Activated CD4-positive, alpha-beta T cell treated with anti-CD3 and anti-CD28 coated beads, Interleukin-2, amount 50 U/mL, for 48 hours (primary cell): ENCODE data around the gene NARS2.
A peak's percentile ranks its signal among the peaks of the same experiment; 100 is the strongest.
"Not testable (repeated sequence)": the region's sequence is repeated elsewhere in the genome, so short reads cannot be mapped to it uniquely, and the experiment has no call there.

Experiments
- DNase-seq, 2 experiments: peaks; one replicate each; pipeline ENCODE4 v3.0.0-alpha.2; 2020

Gene NARS2

DNA sequence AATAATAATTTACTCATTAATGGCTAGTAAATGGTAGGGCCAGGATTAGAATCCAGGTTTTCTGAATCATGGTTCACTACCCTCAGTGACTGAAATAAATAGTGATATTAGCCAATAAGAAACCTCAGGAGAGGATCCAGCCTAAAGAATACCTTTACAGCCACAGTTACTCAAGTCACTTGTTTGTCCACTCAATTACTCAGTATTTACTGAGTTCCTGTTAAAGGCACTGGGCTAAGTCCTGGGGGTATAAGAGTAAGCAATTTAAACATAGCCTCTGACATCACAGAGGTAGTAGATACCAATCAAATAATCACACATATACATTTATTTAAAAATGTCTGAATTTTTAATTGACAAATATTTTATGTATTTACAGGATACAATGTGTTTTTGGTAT is 100.2 kb downstream of the NARS2 start:
- no peak for DNase-seq

DNA sequence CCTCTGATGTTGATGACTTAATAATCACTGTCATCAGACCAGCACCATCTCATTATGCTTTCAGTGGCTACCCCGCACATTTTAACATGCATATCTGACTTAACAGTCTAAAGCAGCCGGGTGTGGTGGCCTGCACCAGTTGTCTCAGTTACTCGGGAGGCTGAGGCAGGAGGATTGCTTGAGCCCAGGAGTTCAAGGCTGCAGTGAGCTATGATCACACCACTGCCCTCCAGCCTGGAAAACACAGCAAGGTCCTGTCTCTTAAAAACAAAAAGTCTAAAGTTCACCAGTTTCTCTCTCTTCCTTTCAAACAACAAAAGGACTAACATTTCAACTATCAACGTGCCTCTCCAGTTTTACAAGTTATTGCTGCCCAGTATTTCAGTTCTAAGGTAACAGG is 101.8 kb downstream of the NARS2 start:
- DNase-seq: no peak

DNA sequence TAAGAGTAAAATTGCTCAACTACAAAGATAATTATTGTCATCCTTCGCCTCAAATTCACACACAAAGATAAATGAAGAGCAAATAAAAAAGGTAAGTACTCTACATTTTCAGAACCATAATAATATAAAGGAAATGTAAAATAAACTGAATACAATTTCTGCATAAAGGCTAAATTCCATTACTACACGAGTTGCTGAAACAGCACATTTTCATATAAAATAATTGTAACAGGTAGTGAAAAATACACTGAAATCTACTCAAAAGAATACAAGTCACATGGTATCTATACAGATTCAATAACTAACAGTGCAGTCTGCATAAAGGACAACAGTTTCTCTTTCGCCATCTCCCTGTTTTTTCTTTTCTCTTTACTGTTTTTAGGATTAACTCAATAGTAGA is 102.3 kb downstream of the NARS2 start:
- no peak for DNase-seq

DNA sequence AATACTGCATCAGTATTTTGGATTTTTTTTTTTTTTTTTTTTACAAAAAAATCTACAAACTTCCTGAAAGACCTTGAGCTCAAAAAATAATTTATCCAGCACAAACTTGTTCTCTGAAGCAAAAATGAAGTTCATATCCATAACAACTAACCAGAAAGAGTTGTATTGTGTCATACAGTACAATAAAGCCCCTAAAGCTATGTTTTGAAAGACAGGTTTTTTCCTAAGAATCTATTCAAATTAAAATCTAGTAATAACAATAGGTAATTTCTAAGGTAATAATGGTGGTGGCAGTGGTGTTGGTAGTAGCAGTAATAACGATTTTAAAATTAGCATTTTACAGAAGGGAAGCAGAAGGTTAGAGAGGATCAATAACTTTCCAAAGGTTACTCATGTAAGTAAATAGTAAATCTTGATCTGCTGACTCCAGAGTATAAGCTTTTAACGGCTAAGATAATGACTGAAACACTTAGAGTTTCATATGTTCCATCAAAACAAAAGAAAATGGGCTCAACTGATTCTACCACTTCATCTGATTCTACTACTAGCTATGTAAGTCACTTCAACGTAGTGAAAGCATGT is 103.7 kb downstream of the NARS2 start:
- DNase-seq: no peak

DNA sequence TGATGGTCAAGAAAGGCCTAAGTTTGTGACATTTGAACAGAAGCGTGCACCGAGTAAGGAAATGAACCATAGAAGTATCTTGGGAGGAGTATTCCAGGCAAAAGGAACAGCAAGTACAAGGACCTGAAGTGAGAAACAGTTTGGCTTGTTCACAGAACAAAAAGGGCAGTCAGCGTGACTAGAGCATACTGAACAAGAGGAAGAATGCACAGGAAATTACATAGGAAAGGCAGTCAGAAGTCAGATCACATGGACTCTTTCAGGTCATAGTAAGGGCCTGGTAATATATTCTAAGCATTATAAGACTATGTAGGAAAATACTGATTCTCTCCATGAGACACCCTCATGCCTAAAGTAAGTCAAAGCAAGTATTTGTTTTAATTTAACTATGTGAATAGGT is 104.8 kb downstream of the NARS2 start:
- DNase-seq: no peak

DNA sequence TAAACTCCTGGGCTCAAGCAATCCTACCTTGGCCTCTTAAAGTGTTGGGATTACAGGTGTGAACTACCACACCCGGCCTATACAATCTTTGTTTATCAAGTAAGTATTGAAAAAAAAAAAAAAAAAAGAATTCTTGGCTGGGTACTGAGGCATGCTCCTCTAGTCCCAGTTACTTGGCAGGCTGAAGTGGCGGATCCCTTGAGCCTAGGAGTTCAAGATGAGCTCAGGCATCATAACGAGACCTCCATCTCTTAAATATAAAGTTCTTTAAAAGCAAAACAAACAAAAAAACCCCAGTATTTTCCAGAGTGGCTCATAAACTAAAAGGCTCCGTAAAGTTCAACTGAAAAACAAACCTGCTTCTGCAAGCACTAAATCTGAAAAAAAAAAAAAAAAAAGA is 106.7 kb downstream of the NARS2 start:
- no peak for DNase-seq

DNA sequence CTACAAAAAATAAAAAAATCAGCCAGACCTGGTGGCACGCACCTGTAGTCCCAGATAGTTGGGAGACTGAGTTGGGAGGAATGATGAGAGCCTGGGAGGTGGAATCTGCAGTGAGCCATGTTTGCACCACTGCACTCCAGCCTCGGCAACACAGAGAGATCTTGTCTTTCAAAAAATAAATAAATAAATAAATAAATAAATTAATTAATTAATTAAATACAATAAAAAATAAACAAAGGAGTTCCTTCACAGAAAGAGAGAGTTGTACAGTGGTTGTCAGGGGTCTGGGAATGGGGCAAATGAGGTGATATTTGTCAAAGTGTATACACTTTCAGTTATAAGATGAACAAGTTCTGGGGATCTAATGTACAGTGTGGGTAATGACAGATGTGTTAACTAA is 107.3 kb downstream of the NARS2 start:
- DNase-seq: no peak

DNA sequence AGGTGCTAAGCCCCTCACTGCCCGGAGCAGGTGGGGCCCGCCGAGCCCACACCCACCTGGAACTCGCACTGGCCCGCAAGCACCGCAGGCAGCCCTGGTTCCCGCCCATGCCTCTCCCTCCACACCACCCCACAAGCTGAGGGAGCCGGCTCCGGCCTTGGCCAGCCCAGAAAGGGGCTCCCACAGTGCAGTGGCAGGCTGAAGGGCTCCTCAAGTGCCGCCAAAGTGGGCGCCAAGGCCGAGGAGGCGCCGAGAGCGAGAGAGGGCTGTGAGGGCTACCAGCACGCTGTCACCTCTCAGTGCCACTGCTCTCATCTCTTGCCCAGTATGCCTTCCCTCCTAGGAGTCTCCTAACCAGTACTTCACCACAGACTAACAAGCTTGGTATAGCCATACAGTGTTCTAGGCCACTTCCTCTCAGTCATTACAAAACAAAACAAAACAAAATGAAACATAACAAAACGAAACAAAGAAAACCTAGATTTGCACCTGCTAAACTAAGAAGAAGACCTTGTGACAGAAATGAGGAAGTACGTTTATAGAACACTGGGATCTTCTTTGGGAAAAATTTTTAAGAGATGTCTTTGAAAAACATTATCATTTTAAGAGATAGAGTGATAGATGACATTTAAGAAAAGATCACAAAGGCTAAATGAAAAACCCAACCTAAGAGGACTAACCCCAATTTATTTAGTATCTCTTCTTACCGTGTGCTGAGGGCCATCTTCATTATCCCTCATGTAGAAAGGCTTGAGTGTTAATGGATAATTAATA is 109.3 kb downstream of the NARS2 start:
- peak; percentile 18 to 33 for DNase-seq

DNA sequence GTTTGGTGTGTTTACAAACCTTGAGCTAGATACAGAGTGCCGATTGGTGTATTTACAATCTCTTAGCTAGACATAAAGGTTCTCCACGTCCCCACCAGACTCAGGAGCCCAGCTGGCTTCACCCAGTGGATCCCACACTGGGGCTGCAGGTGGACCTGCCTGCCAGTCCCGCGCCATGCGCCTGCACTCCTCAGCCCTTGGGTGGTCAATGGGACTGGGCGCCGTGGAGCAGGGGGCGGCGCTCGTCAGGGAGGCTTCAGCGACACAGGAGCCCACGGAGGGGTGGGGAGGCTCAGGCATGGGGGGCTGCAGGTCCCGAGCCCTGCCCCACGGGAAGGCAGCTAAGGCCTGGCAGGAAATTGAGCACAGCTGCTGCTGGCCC is 109.9 kb downstream of the NARS2 start:
- not testable (repeated sequence) for DNase-seq

DNA sequence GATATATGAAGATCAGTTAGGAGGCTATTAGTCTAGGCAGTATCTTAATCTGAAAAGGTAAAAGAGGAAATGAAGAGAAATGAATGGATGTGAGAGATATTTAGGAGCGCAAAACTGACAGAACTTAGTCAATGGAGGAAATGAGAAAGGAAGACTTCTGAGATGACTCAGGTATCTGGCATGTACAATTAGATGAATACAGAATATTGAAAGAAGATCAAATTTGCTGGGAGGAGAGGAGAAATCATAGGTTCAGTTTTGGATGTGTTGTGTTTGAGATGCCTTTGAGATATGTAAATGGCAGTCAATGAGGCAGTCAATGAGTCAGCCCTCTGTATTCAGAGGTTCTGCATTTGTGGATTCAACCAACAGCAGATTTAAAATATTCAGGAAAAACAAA is 114.2 kb downstream of the NARS2 start:
- no peak for DNase-seq

DNA sequence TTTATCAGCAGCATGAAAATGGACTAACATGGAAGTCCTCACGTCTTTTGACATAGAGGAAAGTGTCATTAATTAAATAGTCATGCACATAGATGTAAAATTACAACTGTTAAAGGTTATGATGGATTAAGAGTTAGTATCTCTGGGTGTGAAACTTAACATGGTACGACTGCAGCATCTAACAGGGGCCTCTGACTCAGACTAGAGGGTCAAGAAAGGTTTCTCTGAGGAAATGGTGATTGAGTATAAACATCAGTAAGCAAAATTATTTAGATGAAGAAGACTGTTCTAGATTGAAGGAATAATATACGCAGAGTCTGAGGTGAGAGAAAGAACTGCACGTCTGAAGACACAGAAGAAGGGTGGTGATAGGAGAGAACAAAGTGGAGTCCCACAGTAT is 114.9 kb downstream of the NARS2 start:
- no peak for DNase-seq

DNA sequence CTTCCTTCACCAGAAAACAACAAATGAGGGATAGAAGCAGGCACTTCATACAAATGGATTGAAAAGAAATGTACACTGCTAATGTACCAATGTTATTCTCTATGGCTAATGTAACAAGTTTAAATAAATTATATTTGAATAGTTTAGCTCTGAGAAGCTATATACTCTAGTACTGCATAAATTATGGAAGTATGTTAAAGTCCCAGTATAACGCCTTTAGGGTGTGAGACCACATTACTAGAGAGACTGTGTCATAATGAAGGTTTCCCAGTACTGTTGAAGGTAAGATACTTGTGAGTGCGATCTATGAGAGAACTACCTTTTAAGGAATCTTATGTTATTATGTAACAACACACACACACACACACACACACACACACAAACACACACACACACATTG is 117.2 kb downstream of the NARS2 start:
- no peak for DNase-seq

DNA sequence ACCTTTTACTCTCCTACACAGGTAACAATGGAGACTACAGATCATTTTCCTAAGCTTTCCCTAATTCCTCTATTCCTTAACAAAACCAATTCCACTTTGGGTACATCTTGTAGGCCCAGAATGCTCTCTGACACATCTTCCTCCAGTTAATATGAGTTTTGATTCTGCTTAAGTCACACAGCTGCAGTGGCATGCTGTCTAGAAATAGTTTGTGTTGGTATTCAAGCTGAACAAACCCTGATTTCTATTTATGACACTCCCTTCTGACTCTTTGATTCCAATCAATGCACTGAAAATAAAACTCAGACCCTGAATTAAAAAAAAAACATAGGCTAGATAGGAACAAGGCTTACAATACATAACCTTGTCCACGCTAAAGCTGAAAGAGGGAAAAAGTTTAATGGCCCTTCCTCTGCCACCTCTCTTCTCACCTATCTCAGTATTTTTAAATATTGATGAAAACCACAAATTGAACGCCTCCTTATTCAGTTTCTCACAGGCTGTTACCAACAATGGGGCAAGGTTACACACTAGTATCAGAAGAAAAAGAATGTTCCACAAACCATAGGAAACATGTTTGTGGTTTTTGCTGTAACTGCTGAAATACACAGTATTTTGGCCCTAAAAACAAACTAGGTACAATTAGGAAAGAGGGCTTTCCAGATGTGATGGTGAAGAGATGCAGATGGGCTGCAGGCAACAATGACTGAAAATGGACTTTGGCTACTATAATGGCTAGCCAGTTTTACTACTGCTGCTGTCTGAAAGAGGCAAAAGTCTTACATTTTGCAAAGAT is 121.3 kb downstream of the NARS2 start:
- no peak for DNase-seq

DNA sequence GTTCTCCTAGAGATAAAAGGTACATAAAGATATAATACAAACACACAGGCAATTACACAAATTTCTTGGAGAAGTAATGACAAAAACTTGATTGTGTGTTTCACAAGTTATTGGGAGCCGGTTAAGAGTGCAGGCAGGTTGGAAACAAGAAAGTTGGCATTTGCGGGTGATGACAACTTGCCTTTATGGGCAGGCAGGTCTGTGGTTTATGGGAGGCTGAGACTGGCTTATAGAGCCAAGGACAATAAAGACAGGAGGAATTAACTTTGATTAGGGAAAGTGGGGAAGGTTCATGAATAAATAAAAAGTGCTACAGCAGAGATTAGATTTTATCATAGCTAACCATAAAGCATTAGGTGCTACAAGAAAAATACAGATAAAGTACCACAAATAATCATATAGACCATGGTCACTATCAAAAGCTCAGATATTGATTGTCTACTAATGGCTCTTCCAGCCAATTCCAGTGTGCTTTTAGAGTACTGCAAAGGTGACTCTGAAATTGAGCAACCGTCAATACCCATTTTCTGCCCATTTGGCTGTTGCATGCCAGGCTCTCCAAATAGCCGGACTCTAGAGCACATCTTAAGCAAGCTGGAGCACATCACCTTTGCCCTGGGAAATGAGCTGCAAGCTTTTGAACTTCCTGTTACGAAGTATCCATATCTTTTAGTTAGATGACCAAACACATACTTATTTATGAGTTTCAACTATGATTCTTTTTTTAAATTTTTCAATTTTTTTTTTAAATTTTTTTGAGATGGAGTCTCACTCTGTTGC is 123.1 kb downstream of the NARS2 start:
- DNase-seq: no peak

DNA sequence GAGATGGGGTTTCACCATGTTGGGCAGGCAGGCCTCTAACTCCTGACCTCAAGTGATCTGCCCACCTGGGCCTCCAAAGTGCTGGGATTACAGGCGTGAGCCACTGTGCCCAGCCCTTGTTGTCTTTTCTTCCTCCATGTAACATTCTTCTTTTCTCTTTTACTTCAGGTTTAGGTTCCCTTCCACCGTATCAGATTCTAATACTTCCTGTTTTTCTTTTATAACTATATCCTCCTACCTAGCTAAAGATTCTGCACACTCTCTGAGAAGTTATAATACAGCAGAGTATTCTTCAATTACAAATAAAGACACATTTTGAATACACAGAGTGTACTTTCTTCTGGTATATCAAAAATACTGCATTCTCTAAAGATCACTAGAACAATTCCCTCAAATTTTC is 123.8 kb downstream of the NARS2 start:
- no peak for DNase-seq

DNA sequence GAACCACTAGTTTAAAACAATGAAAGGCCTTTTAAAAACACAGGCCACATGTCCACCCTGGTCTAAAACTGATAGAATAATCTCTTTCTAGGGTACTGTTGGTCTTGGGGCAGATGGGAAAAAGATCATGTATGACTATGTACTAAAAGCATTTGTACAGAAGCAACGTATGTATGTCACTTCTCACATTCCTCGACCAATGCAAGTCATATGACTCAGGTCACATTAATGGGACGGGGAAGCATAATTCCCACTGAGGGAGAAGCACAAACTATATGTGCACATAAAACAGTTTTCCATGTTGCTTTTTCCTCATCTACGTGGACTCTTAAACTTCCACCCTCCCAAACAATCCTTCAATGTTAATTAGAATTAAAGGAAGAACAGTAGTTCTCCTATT is 124.8 kb downstream of the NARS2 start:
- no peak for DNase-seq

DNA sequence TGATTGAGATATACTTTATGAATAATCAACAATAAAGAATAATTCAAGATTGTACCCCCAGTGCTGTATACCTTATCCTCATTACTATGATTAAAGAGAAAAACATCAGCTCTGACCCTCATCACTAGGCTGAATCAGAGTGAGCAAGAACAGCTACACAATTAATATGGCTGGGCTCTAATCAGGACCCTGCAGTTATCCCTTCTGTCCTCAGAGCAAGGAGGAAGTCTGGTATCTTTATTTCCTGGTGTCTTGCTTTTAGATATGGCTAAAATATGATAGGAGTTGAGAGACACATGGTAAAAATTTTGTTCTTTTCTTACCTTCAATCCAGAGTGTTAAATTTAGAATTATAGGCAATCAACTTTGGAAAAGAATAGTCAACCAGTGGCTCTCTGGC is 128.5 kb downstream of the NARS2 start:
- DNase-seq: no peak

DNA sequence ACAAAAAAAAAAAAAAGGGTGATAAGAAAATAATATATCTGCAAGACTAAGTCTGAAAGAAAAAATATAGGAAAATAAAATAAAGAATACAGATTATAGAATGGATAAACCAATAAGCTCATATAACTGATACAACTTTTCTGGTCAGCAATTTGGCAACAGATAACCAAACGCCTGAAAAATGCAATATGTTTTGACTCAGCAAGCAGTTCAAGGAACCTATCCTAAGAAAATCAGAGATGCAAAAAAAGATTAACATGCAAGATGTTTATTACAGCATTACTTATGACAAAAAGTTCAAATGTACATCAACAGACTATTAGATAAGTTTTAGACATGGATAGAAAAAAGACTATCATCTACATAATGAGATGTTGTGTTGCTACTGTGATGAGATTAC is 129.9 kb downstream of the NARS2 start:
- DNase-seq: no peak

DNA sequence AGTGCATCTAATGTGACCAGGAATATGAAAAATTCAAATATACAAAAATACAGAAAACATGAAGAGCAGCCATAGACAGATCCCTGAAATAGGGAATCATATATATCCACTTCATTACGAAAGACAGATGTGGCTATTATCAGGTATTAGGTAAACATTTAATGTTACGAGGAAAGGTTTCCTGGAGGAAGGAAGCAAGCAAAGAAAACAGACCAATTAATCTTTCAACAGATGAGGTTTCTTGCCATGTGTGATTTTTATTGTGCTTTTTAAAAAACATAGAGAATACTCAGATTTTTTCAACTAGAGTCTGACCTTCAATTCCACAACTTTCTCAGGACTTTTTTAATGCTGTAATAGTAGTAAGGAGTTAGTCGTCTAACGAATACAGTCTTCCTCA is 132.7 kb downstream of the NARS2 start:
- no peak for DNase-seq

DNA sequence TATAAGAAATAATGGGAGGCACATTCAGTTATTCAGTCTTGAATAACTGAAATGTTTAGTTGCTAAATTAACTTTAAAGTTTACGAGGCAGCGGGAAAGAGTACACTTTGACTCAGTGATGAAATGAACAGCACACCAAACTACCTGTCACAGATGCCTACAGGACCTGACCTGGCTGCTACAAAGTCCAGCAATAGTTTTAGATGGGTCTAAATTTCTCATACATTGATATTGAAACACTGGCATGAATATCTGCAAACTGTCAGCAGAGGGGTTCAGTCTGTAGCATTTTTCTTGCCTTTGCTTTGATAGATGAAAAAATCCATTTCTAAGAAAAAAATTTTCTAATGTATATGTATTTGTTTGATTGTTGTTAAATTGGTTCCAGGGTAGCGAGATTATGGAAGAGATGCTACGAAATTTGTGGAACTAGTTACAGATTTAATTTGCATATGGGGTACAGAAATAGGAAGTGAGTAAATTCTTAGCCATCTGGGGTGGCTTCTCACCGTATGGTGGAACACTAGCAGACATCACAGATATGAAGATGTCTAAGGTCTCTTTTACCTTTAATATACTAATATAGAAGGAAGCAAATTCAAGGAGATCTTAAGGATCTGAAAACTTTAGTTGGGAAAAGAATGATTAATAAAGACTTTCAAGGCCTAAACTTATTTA is 136.2 kb downstream of the NARS2 start:
- DNase-seq: no peak

DNA sequence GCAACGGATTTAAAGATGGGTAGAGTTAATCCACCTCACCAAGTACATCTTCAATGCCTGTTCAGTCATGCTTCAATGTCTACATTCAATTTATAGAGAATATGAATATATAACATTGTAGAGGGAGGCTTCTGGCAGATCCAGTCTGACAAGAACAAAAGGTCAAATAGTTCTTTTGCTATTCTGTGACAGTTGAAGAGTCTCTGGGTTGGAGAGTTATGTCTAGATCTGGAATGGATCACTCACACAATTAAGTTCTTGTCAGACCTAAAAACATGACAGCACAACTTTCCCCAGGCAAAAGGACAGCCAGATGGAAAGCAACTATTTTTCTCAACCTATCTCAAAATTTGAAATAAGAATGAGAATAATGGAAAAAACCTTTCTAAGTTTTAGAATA is 141.7 kb downstream of the NARS2 start:
- no peak for DNase-seq

DNA sequence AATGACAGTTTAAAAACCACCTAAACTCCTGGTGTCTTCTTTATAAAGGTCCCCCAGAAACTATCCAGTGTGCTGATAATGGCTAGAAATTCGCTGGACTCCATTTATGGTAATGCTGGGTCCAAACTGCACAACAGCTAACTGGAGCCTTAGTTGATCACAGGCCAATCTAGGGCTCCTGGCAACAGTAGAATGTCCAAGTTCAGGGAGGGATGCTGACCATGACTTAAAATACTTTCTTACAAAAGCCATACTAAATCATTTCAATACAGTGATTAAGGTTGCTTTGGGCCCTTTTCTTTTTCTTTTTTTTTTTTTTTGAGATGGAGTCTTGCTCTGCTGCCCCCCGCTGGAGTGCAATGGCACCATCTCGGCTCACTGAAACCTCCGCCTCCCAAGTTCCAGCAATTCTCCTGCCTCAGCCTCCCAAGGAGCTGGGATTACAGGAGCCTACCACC is 142.6 kb downstream of the NARS2 start:
- DNase-seq: no peak

DNA sequence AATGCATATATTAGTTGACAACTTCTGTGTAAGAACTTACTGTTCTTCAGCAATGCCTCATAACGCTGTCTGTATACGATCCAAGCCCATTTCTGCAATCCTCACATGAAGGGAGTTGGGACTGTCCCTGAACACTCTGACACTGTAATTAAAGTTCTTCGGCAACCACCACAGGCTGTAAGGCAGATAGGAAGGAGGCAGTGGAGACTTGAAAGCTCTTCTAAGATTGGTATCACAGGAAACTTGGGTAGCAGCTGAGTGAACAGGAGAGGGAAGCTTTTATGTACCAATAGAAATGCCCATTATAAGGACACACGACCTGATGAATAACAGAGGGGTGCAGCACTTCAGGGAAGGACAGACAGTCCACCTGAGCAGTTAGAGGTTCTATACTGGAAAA is 145.0 kb downstream of the NARS2 start:
- no peak for DNase-seq
